PC-3 (cell line): ENCODE data around the gene ANK2.

Source experiments
- EZH2 ChIP-seq: fragments of 300-600 bp; sonication (generic); IDR thresholded peaks from one replicate; pipeline ENCODE4 v1.6.1; 2017; ENCODE audit warnings: antibody characterized with exemption, mild to moderate bottlenecking, low read length; ENCODE audit not compliant: unreplicated experiment
- EZH2phosphoT487 ChIP-seq: fragments of 300-600 bp; sonication (generic); IDR thresholded peaks from 2 replicates; pipeline ENCODE4 v1.6.1; 2018; ENCODE audit warnings: mild to moderate bottlenecking, antibody characterized with exemption, low read length, borderline replicate concordance
- TF ChIP-seq, protein P1 (sequence below): fragments of 300-600 bp; sonication (generic); conservative IDR thresholded peaks from 2 replicates; pipeline ENCODE4 v1.5.1; 2017; ENCODE audit warnings: antibody characterized with exemption, low read depth, mild to moderate bottlenecking, low read length

DNA sequence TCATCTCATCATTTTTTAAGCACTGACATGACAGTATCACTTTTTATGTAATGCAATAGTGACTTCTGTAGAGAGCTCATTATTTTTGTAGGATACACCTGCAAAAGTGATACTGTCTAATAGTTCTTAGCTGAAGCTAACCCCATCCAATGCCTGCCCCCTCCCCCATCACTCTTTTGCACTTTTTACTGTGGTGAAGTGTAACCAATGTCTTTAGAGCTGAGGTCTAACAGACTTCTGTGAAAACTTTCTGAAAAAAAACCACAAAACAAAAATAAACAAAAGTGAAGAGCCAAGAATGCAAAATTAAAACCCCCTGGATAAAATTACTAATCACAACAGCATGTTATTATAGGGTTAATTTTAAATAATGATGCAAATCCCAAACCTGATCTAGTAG lies 301.1 kb downstream of the ANK2 start:
- TF ChIP-seq, protein P1, sequence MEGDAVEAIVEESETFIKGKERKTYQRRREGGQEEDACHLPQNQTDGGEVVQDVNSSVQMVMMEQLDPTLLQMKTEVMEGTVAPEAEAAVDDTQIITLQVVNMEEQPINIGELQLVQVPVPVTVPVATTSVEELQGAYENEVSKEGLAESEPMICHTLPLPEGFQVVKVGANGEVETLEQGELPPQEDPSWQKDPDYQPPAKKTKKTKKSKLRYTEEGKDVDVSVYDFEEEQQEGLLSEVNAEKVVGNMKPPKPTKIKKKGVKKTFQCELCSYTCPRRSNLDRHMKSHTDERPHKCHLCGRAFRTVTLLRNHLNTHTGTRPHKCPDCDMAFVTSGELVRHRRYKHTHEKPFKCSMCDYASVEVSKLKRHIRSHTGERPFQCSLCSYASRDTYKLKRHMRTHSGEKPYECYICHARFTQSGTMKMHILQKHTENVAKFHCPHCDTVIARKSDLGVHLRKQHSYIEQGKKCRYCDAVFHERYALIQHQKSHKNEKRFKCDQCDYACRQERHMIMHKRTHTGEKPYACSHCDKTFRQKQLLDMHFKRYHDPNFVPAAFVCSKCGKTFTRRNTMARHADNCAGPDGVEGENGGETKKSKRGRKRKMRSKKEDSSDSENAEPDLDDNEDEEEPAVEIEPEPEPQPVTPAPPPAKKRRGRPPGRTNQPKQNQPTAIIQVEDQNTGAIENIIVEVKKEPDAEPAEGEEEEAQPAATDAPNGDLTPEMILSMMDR: no peak
- TF ChIP-seq EZH2phosphoT487 (no peak), EZH2 (no peak)
